ENCODE results near the gene TM4SF20.
"Not testable (repeated sequence)": the region's sequence is repeated elsewhere in the genome, so short reads cannot be mapped to it uniquely, and the experiment has no call there.

Gene TM4SF20

DNA sequence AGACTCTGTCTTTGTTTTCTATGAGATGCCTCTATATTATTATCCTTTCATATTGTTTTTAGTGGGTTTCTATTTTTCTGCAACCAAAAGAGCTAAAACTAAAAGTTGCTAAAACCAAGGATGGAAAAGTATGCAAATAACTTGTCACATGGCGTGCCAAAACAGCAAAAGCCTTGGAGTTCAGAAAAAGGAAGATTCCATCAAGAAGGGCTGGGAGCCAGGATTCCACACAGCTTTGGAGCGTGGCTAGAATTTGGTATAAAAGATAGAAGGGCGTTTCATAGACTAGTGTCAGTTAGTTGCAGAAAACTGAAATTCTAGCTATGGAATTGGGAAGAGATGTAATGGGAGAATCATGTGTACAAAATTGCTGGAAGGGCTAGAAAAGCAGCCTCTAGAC lies 4.6 kb upstream of the TM4SF20 start:
- no peaks in the 10 kb centered on the region for H3K9me3 ChIP-seq (ENCODE audit: low read length)
- no peaks in the 10 kb centered on the region for H4K20me1 ChIP-seq (ENCODE audit: insufficient read depth, low read length)
- no peaks in the 10 kb centered on the region for H3K79me2 ChIP-seq (ENCODE audit: insufficient read depth, low read length)
- no peaks in the 10 kb centered on the region for H3K27me3 ChIP-seq (ENCODE audit: insufficient read depth, low read length)
- H3K9me2 ChIP-seq (ENCODE audit: low read depth, low read length): no peaks in the 10 kb centered on the region
- H3K4me1 ChIP-seq (ENCODE audit: insufficient read depth, low read length, severe bottlenecking): peaks cover 5% of the 10 kb centered on the region
- no peak overlapping the region for H3K4me2 ChIP-seq (ENCODE audit: low read length)
- no peak for TF ChIP-seq CTCF (IDR thresholded peaks at IDR 0.05; ENCODE audit: low read length)
- no peak for TF ChIP-seq EZH2 (IDR thresholded peaks at IDR 0.05; ENCODE audit: borderline replicate concordance, low read length)
- H3K4me3 ChIP-seq (ENCODE audit: low read depth, low read length, poor library complexity, severe bottlenecking): no peak overlapping the region
- no peaks in the 10 kb centered on the region for H3F3A ChIP-seq (ENCODE audit: insufficient read depth, low read length)
- no peak overlapping the region for H2AFZ ChIP-seq (ENCODE audit: low read length)
- H3K36me3 ChIP-seq (ENCODE audit: insufficient read depth, low read length): no peaks in the 10 kb centered on the region
- H3K27ac ChIP-seq (ENCODE audit: low read depth, low read length, poor library complexity, severe bottlenecking): no peak overlapping the region
- no peak overlapping the region for H3K9ac ChIP-seq (ENCODE audit: low read length)

DNA sequence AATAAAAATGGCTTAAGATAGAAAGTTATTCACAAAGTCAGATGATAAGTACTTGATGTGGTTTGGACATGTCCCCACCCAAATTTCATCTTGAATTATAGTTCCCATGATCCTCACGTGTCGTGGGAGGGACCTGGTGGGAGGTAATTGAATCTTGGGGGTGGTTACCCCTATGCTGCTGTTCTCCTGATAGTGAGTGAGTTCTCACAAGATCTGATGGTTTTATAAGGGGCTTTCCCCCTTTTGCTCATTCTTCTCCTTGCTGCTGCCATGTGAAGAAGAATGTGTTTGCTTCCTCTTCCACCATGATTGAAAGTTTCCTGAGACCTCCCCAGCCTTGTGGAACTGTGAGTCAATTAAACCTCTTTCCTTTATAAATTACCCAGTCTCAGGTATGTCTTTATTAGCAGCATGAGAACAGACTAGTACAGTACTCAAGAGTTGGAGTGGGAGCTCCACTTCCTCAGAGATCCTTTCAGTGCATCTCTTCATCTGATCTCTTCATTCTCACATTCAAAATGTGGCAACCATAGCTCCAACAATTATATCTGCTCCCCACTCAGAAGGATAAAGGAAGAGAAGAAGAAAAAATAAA lies 3.2 kb upstream of the TM4SF20 start:
- H3K27ac ChIP-seq (ENCODE audit: low read depth, low read length, poor library complexity, severe bottlenecking); H3F3A ChIP-seq (ENCODE audit: insufficient read depth, low read length); H3K9me3 ChIP-seq (ENCODE audit: low read length); H3K36me3 ChIP-seq (ENCODE audit: insufficient read depth, low read length); H2AFZ ChIP-seq (ENCODE audit: low read length); H4K20me1 ChIP-seq (ENCODE audit: insufficient read depth, low read length); H3K27me3 ChIP-seq (ENCODE audit: insufficient read depth, low read length); H3K4me2 ChIP-seq (ENCODE audit: low read length); H3K9ac ChIP-seq (ENCODE audit: low read length); H3K4me1 ChIP-seq (ENCODE audit: insufficient read depth, low read length, severe bottlenecking); H3K4me3 ChIP-seq (ENCODE audit: low read depth, low read length, poor library complexity, severe bottlenecking); H3K9me2 ChIP-seq (ENCODE audit: low read depth, low read length); H3K79me2 ChIP-seq (ENCODE audit: insufficient read depth, low read length): not testable (repeated sequence)

DNA sequence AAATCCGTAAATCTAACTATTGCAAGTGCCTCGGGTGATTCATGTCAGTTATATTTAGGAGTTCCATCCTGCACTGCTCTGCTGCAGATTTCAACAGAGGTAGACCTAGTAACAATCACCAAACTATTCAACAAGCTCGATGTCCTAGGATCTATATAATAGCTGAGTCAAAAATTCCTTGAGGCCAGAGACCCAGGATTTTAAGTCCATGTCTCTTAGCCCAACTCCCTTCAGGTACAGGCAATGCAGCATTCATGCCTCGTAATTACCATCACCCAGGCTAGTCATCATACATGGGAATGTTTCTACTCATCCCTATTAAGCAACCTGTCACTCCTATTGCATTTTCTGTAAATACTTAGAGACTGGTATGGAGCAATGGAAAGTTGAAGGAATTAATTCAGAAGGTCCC lies 729 bp downstream of the TM4SF20 start:
- no peak overlapping the region for H3K9ac ChIP-seq (ENCODE audit: low read length)
- no peaks in the 10 kb centered on the region for H3F3A ChIP-seq (ENCODE audit: insufficient read depth, low read length)
- H3K4me3 ChIP-seq (ENCODE audit: low read depth, low read length, poor library complexity, severe bottlenecking): no peak overlapping the region
- H3K4me2 ChIP-seq (ENCODE audit: low read length): no peak overlapping the region
- no peak overlapping the region for H3K27ac ChIP-seq (ENCODE audit: low read depth, low read length, poor library complexity, severe bottlenecking)
- H2AFZ ChIP-seq (ENCODE audit: low read length): no peak overlapping the region
- TF ChIP-seq CTCF (IDR thresholded peaks at IDR 0.05; ENCODE audit: low read length) (no peak), EZH2 (IDR thresholded peaks at IDR 0.05; ENCODE audit: borderline replicate concordance, low read length) (no peak)
- no peaks in the 10 kb centered on the region for H4K20me1 ChIP-seq (ENCODE audit: insufficient read depth, low read length)
- H3K9me2 ChIP-seq (ENCODE audit: low read depth, low read length): no peaks in the 10 kb centered on the region
- no peaks in the 10 kb centered on the region for H3K27me3 ChIP-seq (ENCODE audit: insufficient read depth, low read length)
- H3K9me3 ChIP-seq (ENCODE audit: low read length): no peaks in the 10 kb centered on the region
- H3K36me3 ChIP-seq (ENCODE audit: insufficient read depth, low read length): no peaks in the 10 kb centered on the region
- no peaks in the 10 kb centered on the region for H3K4me1 ChIP-seq (ENCODE audit: insufficient read depth, low read length, severe bottlenecking)
- no peaks in the 10 kb centered on the region for H3K79me2 ChIP-seq (ENCODE audit: insufficient read depth, low read length)
